H9 (cell line): ENCODE results near the gene IGF1R. TPM values are rescaled to one million over a fixed set of nuclear protein-coding genes. Genes with fewer than 3 reads are reported as not detected.

Experiments used
- DNase-seq: peaks from one replicate; pipeline ENCODE4 v3.0.0-alpha.2; 2017
- H2AFZ ChIP-seq: one replicate; pipeline ENCODE4 v1.6.1; 2013; ENCODE audit warnings: mild to moderate bottlenecking, low read length, control low read depth, moderate library complexity
- H2AK5ac ChIP-seq: 2 replicates; pipeline ENCODE4 v1.6.1; 2013; ENCODE audit warnings: low read length, control low read depth, mixed read lengths; ENCODE audit not compliant: insufficient read length
- H2BK120ac ChIP-seq: one replicate; pipeline ENCODE4 v1.6.1; 2013; ENCODE audit warnings: low read depth, mild to moderate bottlenecking, low read length, control low read depth, inconsistent platforms; ENCODE audit not compliant: poor library complexity, severe bottlenecking
- H2BK12ac ChIP-seq: 2 replicates; pipeline ENCODE4 v1.6.1; 2013; ENCODE audit warnings: low read length, control low read depth, mixed read lengths, low read depth; ENCODE audit not compliant: insufficient read length
- H2BK15ac ChIP-seq: 2 replicates; pipeline ENCODE4 v1.6.1; 2013; ENCODE audit warnings: low read depth, low read length, control low read depth
- H2BK20ac ChIP-seq: one replicate; pipeline ENCODE4 v1.6.1; 2013; ENCODE audit warnings: low read depth, mild to moderate bottlenecking, low read length, control low read depth, inconsistent platforms; ENCODE audit not compliant: poor library complexity, severe bottlenecking
- H2BK5ac ChIP-seq: 2 replicates; pipeline ENCODE4 v1.6.1; 2013; ENCODE audit warnings: low read length, control low read depth, mixed read lengths; ENCODE audit not compliant: insufficient read length
- H3K14ac ChIP-seq: 2 replicates; pipeline ENCODE4 v1.6.1; 2013; ENCODE audit warnings: low read length, control low read depth; ENCODE audit not compliant: insufficient read depth
- H3K18ac ChIP-seq: 2 replicates; pipeline ENCODE4 v1.6.1; 2013; ENCODE audit warnings: low read depth, mild to moderate bottlenecking, mixed read lengths, low read length, control low read depth; ENCODE audit not compliant: insufficient read length
- H3K23ac ChIP-seq: 2 replicates; pipeline ENCODE4 v1.6.1; 2013; ENCODE audit warnings: low read length, control low read depth, mixed read lengths, low read depth; ENCODE audit not compliant: insufficient read length
- H3K23me2 ChIP-seq: 2 replicates; pipeline ENCODE4 v1.6.1; 2013; ENCODE audit warnings: low read depth, mild to moderate bottlenecking, mixed read lengths, low read length, control low read depth; ENCODE audit not compliant: insufficient read length, poor library complexity, severe bottlenecking
- H3K27ac ChIP-seq: 2 replicates; pipeline ENCODE4 v1.5.1; 2013; ENCODE audit warnings: low read length, control low read depth, mixed read lengths, low read depth; ENCODE audit not compliant: insufficient read length
- H3K27me3 ChIP-seq: 2 replicates; pipeline ENCODE4 v1.6.1; 2013; ENCODE audit warnings: low read length, control low read depth, inconsistent platforms; ENCODE audit not compliant: insufficient read depth
- H3K4ac ChIP-seq: 2 replicates; pipeline ENCODE4 v1.6.1; 2013; ENCODE audit warnings: low read depth, mild to moderate bottlenecking, control low read depth, inconsistent platforms, low read length, moderate library complexity
- H3K4me1 ChIP-seq: 2 replicates; pipeline ENCODE4 v1.6.1; 2013; ENCODE audit warnings: low read length, control low read depth, inconsistent platforms; ENCODE audit not compliant: insufficient read depth
- H3K4me2 ChIP-seq: 2 replicates; pipeline ENCODE4 v1.6.1; 2013; ENCODE audit warnings: low read length, control low read depth, mixed read lengths; ENCODE audit not compliant: insufficient read length, insufficient read depth
- H3K56ac ChIP-seq: 2 replicates; pipeline ENCODE4 v1.6.1; 2013; ENCODE audit warnings: low read depth, mild to moderate bottlenecking, mixed read lengths, low read length, control low read depth; ENCODE audit not compliant: insufficient read length
- H3K79me1 ChIP-seq: 2 replicates; pipeline ENCODE4 v1.6.1; 2013; ENCODE audit warnings: low read depth, mild to moderate bottlenecking, moderate library complexity, low read length, control low read depth, inconsistent platforms; ENCODE audit not compliant: insufficient read depth, poor library complexity, severe bottlenecking
- H3K79me2 ChIP-seq: 2 replicates; pipeline ENCODE4 v1.6.1; 2013; ENCODE audit warnings: low read length, control low read depth, inconsistent platforms; ENCODE audit not compliant: insufficient read depth
- H3K9ac ChIP-seq: 2 replicates; pipeline ENCODE4 v1.6.1; 2013; ENCODE audit warnings: low read length, control low read depth, mixed read lengths; ENCODE audit not compliant: insufficient read length; ENCODE audit errors: extremely low read depth
- H3K9me3 ChIP-seq: one replicate; pipeline ENCODE4 v1.6.1; 2013; ENCODE audit warnings: low read depth, low read length, inconsistent platforms; ENCODE audit not compliant: control insufficient read depth
- H3T11ph ChIP-seq: one replicate; pipeline ENCODE4 v1.6.1; 2013; ENCODE audit warnings: mild to moderate bottlenecking, low read length, control low read depth, inconsistent platforms
- H4K20me1 ChIP-seq: one replicate; pipeline ENCODE4 v1.6.1; 2013; ENCODE audit not compliant: control insufficient read depth, insufficient read length, insufficient read depth
- H4K5ac ChIP-seq: 2 replicates; pipeline ENCODE4 v1.6.1; 2013; ENCODE audit warnings: low read depth, mild to moderate bottlenecking, mixed read lengths, low read length, control low read depth; ENCODE audit not compliant: insufficient read length
- H4K8ac ChIP-seq: replicated peaks from 2 replicates; pipeline ENCODE4 v1.6.1; 2013; ENCODE audit warnings: low read length, control low read depth, mixed read lengths, low read depth; ENCODE audit not compliant: insufficient read length
- H4K91ac ChIP-seq: 2 replicates; pipeline ENCODE4 v1.6.1; 2013; ENCODE audit warnings: low read depth, mild to moderate bottlenecking, moderate library complexity, mixed read lengths, low read length, control low read depth; ENCODE audit not compliant: insufficient read length
- H3K27ac Mint-ChIP-seq, 3 experiments: 2 replicates in 2 of 3; 3 replicates in 1 of 3; pipeline ENCODE4 v1.8.0; 2020 to 2021; ENCODE audit warnings: mixed read lengths in 3 of 3, mild to moderate bottlenecking in 1 of 3, moderate library complexity in 1 of 3
- H3K27me3 Mint-ChIP-seq: 2 replicates; pipeline ENCODE4 v1.8.0; 2021; ENCODE audit warnings: low read depth, mild to moderate bottlenecking, moderate library complexity, mixed read lengths
- H3K36me3 Mint-ChIP-seq, 3 experiments: 2 replicates in 2 of 3; 3 replicates in 1 of 3; pipeline ENCODE4 v1.8.0; 2020 to 2021; ENCODE audit warnings: low read depth in 3 of 3, mixed read lengths in 3 of 3; ENCODE audit not compliant: insufficient read depth in 1 of 3
- H3K4me1 Mint-ChIP-seq, 2 experiments: 2 replicates each; pipeline ENCODE4 v1.8.0; 2020; ENCODE audit warnings: mixed read lengths in 2 of 2
- H3K4me3 Mint-ChIP-seq, 2 experiments: 2 replicates in 1 of 2; 3 replicates in 1 of 2; pipeline ENCODE4 v1.8.0; 2020 to 2021; ENCODE audit warnings: mild to moderate bottlenecking in 2 of 2, mixed read lengths in 2 of 2, moderate library complexity in 1 of 2
- H3K9me3 Mint-ChIP-seq, 2 experiments: 2 replicates in 1 of 2; 3 replicates in 1 of 2; pipeline ENCODE4 v1.8.0; 2020; ENCODE audit warnings: mild to moderate bottlenecking in 2 of 2, mixed read lengths in 2 of 2, moderate library complexity in 1 of 2
- CTCF ChIP-seq: fragments of 200-600 bp; sonication (generic); conservative IDR thresholded peaks from 3 replicates; pipeline ENCODE4 v1.8.0; 2021; ENCODE audit warnings: antibody characterized with exemption, mild to moderate bottlenecking
- WGBS: extraction: QIAGEN DNeasy Blood & Tissue Kit; methylation state at CpG from one replicate; pipeline ENCODE4 v1.1.7; 2013; ENCODE audit warnings: missing lambda C conversion rate, low lambda C conversion rate, mixed read lengths; ENCODE audit not compliant: insufficient read length; ENCODE audit errors: extremely low coverage; 5-methylcytosine and 5-hydroxymethylcytosine counted together
- total RNA-seq: library from RNA; stranded (reverse); gene quantifications from 2 replicates; pipeline ENCODE4 v1.2.1, GENCODE V29; 2021

IGF1R gene
- total RNA-seq, 1 experiment from 2014 or later: 70.0 TPM

- no peak overlapping the region for H2BK12ac ChIP-seq
- Mint-ChIP-seq H3K36me3 (peaks cover 23 to 30% (median 27%) of the 10 kb centered on the region in 3 experiments), H3K4me1 (peaks cover 75 to 78% of the 10 kb centered on the region in 2 experiments), H3K27ac (peak overlapping the region; percentile 49 to 84 (median 83); a peak in 5 of 7 replicates), H3K9me3 (peaks cover 5% of the 10 kb centered on the region in 2 experiments; a peak in 3 of 5 replicates), H3K27me3 (no peaks in the 10 kb centered on the region), H3K4me3 (no peak overlapping the region)
- H4K20me1 ChIP-seq: no peaks in the 10 kb centered on the region
- H3K9me3 ChIP-seq: no peaks in the 10 kb centered on the region
- TF ChIP-seq CTCF: no peak
- H2AK5ac ChIP-seq: no peak overlapping the region
- H3K79me2 ChIP-seq: peaks cover 85% of the 10 kb centered on the region; the same call in 1 of the 2 replicates
- H3K4me1 ChIP-seq: peaks cover 37% of the 10 kb centered on the region; the same call in 1 of the 2 replicates
- H3K4ac ChIP-seq: no peak overlapping the region
- no peak overlapping the region for H4K8ac ChIP-seq
- H3K79me1 ChIP-seq: peaks cover 17% of the 10 kb centered on the region
- no peak overlapping the region for H4K5ac ChIP-seq
- no peak overlapping the region for H2BK5ac ChIP-seq
- no peak overlapping the region for H3K4me2 ChIP-seq
- H3T11ph ChIP-seq: no peak overlapping the region
- no peak overlapping the region for H3K23ac ChIP-seq
- H2AFZ ChIP-seq: no peak overlapping the region
- no peak overlapping the region for H3K18ac ChIP-seq
- H2BK20ac ChIP-seq: no peak overlapping the region
- H3K56ac ChIP-seq: no peak overlapping the region
- no peak overlapping the region for H3K27ac ChIP-seq
- DNase-seq: no peak
- H3K27me3 ChIP-seq: no peaks in the 10 kb centered on the region; the same call in 1 of the 2 replicates
- H3K23me2 ChIP-seq: no peaks in the 10 kb centered on the region
- WGBS: no CpG with 5 or more reads among the region's 16 CpGs
- no peak overlapping the region for H3K14ac ChIP-seq
- no peak overlapping the region for H3K9ac ChIP-seq
- no peak overlapping the region for H2BK120ac ChIP-seq
- H2BK15ac ChIP-seq: no peak overlapping the region
- no peak overlapping the region for H4K91ac ChIP-seq
Observed at GRCh38 chr15:98712845-98713584, 64.7 kb downstream of the IGF1R start.
